ENCODE results near the gene APC. TPM values are rescaled to one million over a fixed set of nuclear protein-coding genes. Genes with fewer than 3 reads are reported as not detected.

Gene APC
- total RNA-seq, 4 donors from 2014 or later = 106 to 166 (median 121) TPM

DNA sequence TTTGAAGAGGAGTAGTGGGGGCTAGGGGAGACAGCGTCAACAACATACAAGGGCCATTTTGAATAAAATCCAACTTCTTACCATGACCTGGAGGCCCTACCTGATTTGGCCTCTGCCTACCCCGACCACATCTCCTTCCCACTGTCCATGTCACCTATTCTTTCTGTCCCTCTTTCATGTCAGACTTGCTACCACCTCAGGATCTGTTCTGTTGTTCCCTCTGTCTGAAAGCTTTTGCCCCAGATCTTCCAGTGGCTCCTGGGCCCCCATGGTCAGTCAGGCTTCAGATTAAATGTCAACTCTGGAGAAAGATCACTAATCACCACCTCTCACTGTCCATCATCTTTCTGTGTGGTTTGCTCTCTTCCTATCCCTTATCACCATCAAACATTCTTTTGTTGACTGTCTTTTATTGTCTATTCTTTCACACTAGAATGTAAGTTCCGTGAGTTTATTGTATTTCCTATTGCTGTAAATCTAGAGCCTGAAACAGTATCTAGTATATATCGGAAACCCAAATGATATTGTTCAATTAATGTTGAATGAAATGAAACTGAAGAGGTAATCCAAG lies 31.2 kb upstream of the APC start:
- Histone ChIP-seq H3K27ac (replicated peaks in 1 of 4) (peak overlapping the region; percentile 89 to 97 (median 94)), H3K27me3 (no peaks in the 10 kb centered on the region)
- TF ChIP-seq, protein P1, sequence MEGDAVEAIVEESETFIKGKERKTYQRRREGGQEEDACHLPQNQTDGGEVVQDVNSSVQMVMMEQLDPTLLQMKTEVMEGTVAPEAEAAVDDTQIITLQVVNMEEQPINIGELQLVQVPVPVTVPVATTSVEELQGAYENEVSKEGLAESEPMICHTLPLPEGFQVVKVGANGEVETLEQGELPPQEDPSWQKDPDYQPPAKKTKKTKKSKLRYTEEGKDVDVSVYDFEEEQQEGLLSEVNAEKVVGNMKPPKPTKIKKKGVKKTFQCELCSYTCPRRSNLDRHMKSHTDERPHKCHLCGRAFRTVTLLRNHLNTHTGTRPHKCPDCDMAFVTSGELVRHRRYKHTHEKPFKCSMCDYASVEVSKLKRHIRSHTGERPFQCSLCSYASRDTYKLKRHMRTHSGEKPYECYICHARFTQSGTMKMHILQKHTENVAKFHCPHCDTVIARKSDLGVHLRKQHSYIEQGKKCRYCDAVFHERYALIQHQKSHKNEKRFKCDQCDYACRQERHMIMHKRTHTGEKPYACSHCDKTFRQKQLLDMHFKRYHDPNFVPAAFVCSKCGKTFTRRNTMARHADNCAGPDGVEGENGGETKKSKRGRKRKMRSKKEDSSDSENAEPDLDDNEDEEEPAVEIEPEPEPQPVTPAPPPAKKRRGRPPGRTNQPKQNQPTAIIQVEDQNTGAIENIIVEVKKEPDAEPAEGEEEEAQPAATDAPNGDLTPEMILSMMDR (IDR thresholded peaks at IDR 0.05) = no peak
- TF ChIP-seq POLR2AphosphoS5 (IDR thresholded peaks at IDR 0.05) = no peak
- no peak for TF ChIP-seq EP300 (IDR thresholded peaks at IDR 0.05)
- no peak for TF ChIP-seq POLR2A (IDR thresholded peaks at IDR 0.05; ENCODE audit: low read depth)

DNA sequence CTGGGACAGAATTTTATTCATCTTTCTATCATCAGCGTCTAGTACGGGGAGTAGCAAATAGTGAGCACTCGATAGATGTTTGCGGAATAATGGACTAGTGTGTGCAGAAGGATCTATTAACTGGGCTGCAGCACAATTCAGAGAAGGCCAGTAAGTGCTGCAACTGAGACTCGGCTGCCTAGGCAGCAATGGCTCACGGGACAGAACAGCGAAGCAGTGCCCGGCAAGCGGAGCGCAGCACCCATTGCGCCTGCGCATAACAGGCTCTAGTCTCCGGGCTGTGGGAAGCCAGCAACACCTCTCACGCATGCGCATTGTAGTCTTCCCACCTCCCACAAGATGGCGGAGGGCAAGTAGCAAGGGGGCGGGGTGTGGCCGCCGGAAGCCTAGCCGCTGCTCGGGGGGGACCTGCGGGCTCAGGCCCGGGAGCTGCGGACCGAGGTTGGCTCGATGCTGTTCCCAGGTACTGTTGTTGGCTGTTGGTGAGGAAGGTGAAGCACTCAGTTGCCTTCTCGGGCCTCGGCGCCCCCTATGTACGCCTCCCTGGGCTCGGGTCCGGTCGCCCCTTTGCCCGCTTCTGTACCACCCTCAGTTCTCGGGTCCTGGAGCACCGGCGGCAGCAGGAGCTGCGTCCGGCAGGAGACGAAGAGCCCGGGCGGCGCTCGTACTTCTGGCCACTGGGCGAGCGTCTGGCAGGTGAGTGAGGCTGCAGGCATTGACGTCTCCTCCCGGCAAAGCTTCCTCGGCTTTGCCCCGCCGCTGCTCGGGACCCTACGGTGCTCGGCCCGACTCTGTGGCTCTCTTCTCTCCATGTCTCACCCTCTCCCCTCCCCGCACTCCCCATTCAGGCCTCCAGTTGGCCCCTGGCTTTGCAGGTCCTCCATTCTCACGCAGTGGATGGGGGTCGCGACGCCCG lies 30.2 kb upstream of the APC start:
- Histone ChIP-seq H3K4me1 (peaks cover 23 to 64% (median 58%) of the 10 kb centered on the region in 4 donors), H3K9me3 (no peaks in the 10 kb centered on the region), H3K27me3 (no peaks in the 10 kb centered on the region), H3K4me3 (peak overlapping the region; percentile 78 to 95 (median 90)), H3K36me3 (no peaks in the 10 kb centered on the region), H3K27ac (replicated peaks in 1 of 4) (peak overlapping the region; percentile 89 to 97 (median 94))
- whole genome bisulfite sequencing = 4% methylated on average over 26 of the region's 61 CpGs
- intact Hi-C loops (cut with DNase I) = no loop called here
- peak; percentile 98 for DNase-seq (ENCODE audit: extremely low spot score)
- TF ChIP-seq POLR2AphosphoS5 (IDR thresholded peaks at IDR 0.05) (peak; percentile 89 to 98), POLR2A (IDR thresholded peaks at IDR 0.05; ENCODE audit: low read depth) (no peak), EP300 (IDR thresholded peaks at IDR 0.05) (no peak)
- TF ChIP-seq, protein P1 (IDR thresholded peaks at IDR 0.05) = peak in 1 of 3 experiments; percentile 27

More for the DNA sequence above, 31.2 kb upstream of the APC start:
- Histone ChIP-seq H3K36me3 (no peaks in the 10 kb centered on the region), H3K9me3 (no peaks in the 10 kb centered on the region), H3K4me1 (peaks cover 22 to 55% (median 48%) of the 10 kb centered on the region in 4 donors), H3K4me3 (peak overlapping the region; percentile 78 to 95 (median 90))
- intact Hi-C loops (cut with DNase I) = no loop called here
- no peak for DNase-seq (ENCODE audit: extremely low spot score)
- 87% methylated on average over 4 of the region's 4 CpGs for WGBS

DNA sequence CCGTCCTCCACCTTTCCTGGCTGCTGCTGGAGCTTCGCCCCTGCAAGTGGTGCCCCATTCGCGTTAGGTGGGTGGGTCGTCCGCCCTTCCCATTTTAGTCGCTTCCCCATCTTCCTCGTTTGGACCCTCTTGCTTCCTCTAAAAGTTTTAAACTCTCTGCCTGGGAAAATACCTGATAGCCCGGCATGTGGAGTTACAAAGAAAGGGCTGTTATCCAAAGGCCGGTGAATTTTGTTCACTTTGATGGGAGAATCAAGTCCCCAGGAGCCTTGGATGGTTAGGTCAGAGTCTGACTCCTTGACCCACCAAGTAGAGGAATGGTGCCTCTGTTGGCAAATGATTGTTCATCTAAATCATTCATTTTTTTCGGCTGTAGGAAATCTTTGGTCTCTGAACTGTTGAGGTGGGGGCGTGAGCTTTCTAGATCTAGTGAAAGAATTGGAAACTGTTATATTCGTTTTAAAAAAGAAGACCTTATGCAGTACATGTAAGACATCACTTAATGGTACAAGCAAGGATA lies 29.5 kb upstream of the APC start:
- Histone ChIP-seq H3K36me3 (no peaks in the 10 kb centered on the region), H3K9me3 (no peaks in the 10 kb centered on the region), H3K27ac (replicated peaks in 1 of 4) (peak overlapping the region; percentile 89 to 97 (median 94)), H3K4me3 (peak overlapping the region; percentile 78 to 95 (median 90)), H3K4me1 (peaks cover 23 to 71% (median 64%) of the 10 kb centered on the region in 4 donors), H3K27me3 (no peaks in the 10 kb centered on the region)
- TF ChIP-seq, protein P1 (IDR thresholded peaks at IDR 0.05) = no peak
- TF ChIP-seq POLR2AphosphoS5 (IDR thresholded peaks at IDR 0.05) (no peak), EP300 (IDR thresholded peaks at IDR 0.05) (no peak), POLR2A (IDR thresholded peaks at IDR 0.05; ENCODE audit: low read depth) (no peak)
- 1% methylated on average over 13 of the region's 13 CpGs for WGBS
- intact Hi-C loops (cut with DNase I) = no loop called here
- peak; percentile 89 for DNase-seq (ENCODE audit: extremely low spot score)

DNA sequence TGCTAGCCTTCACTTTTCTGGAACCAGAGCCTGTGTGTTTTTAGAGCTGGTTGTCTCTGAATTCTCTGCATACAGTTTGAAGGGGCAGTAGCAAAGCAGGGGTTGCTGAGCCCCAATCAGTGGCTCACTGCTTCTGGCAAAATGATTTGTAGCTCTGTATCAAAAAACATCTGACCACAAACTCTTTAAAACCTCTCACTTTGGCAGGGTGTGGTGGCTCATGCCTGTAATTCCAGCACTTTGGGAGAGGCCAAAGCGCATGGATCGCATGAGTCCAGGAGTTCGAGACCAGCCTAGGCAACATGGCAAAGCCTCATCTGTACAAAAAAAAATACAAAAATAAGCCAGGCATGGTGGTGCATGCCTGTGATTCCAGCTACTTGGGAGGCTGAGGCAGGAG lies 28.3 kb upstream of the APC start:
- 86% methylated on average over 3 of the region's 3 CpGs for WGBS
- intact Hi-C loops (cut with DNase I) = no loop called here
- no peaks in the 10 kb centered on the region for H3K27me3 ChIP-seq
- DNase-seq (ENCODE audit: extremely low spot score) = peak; percentile 19
- peaks cover 29 to 69% (median 62%) of the 10 kb centered on the region in 4 donors for H3K4me1 ChIP-seq
- peak overlapping the region; percentile 89 to 97 (median 94) for H3K27ac ChIP-seq (replicated peaks in 1 of 4)
- H3K9me3 ChIP-seq = no peaks in the 10 kb centered on the region
- H3K36me3 ChIP-seq = no peaks in the 10 kb centered on the region
- TF ChIP-seq EP300 (IDR thresholded peaks at IDR 0.05) (no peak), POLR2AphosphoS5 (IDR thresholded peaks at IDR 0.05) (no peak), POLR2A (IDR thresholded peaks at IDR 0.05; ENCODE audit: low read depth) (no peak)
- TF ChIP-seq, protein P1 (IDR thresholded peaks at IDR 0.05) = no peak
- peak overlapping the region; percentile 78 to 95 (median 90) for H3K4me3 ChIP-seq

Measured in esophagus muscularis mucosa (tissue), 4 donors.